ENCODE results near the gene ACSM5. TPM values are rescaled to one million over a fixed set of nuclear protein-coding genes. Genes with fewer than 3 reads are reported as not detected.
"Not testable (repeated sequence)": the region's sequence is repeated elsewhere in the genome, so short reads cannot be mapped to it uniquely, and the experiment has no call there.

Gene ACSM5
- polyA plus RNA-seq, 5 donors, result 0.36 to 0.80 (median 0.74) TPM

DNA sequence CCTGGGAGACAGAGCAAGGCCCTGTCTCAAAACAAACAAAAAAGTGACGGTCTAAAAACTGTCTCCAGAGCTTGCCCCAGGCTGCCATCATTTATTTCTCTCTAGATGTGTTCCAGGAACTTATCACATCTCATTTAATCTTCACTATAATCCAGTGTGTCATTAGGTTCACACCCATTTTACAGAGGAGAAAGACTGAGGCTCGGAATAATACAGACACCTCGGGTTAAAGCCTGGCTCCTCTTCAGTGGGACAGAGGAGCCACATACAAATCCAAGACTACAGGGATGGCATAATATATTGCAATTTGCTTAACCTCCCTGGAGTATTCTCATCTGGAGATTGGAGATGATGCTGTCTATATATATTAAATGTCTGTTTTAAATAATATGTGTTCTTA is 10.7 kb upstream of the ACSM5 start:
- DNase-seq, result no peak

- DNase-seq, result no peak
Observed at GRCh38 chr16:20399185-20399584, 10.1 kb upstream of the ACSM5 start.

GRCh38 chr16:20401066-20401465 is 8.3 kb upstream of the ACSM5 start:
- no peak for DNase-seq

DNA sequence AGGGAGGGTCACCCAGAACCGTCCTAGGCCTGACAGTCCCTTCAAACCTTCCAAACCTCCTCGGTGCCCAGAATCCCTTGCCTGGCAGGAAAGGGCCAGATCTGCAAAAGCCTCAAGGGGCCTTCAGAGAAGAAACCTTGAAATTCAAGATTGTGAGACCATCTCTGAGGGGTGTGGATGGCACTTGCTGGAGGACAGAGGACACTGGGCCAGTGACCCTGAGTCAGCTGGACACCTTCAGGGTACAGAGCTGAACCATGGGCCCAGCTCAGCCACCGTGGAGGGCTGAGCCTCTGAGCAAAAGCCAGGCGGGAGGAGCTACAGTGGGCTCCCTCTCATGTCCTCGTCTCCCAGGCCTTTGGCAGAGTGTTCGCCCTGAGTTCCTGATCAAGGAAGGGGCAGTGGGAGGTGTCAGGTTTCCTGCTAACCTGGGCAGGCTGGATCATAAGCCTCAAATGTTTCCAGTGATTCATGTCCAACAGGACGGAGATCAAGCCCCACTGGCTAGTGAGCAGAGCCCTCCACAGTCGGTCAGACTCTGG is 7.8 kb upstream of the ACSM5 start:
- no peak for DNase-seq

DNA sequence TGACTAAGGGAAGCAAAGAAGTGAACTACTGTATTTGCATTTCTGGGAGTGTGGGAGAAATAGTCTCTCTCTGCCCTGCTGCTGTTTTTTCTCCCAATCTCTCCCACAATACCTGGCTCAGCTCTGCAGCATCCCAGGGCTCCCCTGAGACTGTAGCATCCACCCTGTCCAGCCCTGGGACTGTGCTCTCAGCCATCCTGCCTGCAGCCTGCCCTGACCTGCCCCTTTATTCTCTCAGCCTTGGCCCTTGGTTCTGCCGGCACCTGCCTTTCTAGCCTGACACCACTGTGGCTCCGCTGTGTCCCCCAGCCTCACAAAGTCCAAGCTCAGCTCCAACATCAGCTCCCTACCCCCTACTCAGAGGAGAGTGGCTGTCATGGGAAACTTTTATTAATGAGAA is 6.7 kb upstream of the ACSM5 start:
- DNase-seq, result no peak

DNA sequence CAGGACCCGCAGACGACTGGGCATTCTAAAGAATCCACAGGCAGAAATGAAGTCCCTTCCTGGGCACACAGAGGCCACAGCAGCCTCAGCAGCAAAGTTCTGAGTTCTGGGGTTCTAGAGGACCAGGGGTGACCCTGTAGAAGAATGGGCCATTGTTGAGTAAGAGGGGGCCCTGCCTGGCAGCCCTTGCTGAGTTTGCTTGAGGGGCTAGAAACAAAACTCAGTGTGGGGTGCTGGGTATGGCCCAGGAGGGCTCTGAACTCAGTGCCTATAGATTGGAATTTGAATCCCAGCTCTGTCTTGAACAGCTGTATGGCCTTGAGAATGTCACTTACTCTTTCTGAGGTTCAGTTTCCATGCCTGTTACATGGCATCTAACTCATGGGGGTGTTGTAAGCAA is 4.7 kb upstream of the ACSM5 start, which contains the start of gene PDILT:
PDILT (minus strand) TSS at position 101 of the 400 bp plus-strand sequence. CDS start 5,437 bp downstream, outside the sequence.
- DNase-seq, result no peak

- DNase-seq, result no peak
Observed at GRCh38 chr16:20410121-20410723, 888 bp downstream of the ACSM5 start.

GRCh38 chr16:20411055-20411454 is 1.7 kb downstream of the ACSM5 start:
- DNase-seq, result no peak

DNA sequence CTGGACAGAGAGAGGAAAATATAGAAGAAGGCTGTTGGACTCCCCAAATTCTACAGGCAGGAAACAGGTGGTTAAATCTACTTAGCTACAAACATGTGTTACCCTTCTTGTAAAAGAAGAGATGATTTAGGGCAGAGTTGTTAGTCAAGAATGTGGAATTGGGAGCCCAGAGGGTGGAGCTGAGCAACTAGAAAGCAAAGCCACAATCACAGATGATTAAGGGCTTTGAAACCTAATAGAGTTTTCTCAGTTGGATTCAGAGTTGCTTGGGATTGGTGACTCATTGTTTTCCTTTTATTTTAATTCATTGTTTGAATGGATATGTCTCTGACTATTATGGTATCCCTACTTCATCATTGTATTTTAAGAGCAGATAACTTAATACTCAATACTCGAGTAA is 6.2 kb downstream of the ACSM5 start:
- no peak for DNase-seq

DNA sequence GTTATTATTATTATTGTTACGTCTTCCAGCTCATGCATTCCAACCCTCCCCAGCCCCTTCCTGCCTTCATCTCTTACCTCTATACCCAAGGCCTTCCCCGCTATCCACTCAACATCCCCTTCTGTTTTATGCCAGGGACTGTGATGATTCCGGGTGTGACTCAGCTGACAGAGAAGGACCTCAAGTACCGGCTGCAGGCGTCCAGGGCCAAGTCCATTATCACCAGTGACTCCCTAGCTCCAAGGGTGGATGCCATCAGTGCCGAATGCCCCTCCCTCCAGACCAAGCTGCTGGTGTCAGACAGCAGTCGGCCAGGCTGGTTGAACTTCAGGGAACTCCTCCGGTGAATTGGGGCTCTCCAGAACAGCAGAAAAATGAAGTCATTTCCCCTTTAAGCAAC is 9.8 kb downstream of the ACSM5 start:
- DNase-seq, result not testable (repeated sequence)

DNA sequence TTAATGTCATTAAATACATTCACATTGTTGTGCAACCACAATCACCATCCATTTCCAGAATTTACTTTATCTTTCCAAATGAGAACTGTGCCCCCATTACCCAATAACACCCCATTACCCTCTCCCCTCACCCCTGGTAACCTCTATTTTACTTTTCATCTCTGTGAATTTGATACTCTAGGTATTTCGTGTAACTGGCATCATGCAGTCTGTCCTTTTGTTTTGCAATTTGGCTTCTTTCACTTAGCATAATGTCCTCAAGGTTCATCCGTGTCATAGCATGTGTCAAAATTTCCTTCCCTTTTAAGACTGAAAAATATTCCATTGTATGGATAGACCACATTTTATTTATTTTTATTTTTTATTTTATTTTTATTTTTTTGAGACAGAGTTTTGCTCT is 12.4 kb downstream of the ACSM5 start:
- DNase-seq, result not testable (repeated sequence)

GRCh38 chr16:20423772-20424128 is 14.4 kb downstream of the ACSM5 start:
- DNase-seq, result not testable (repeated sequence)

- no peak for DNase-seq
Observed at GRCh38 chr16:20424129-20424866, 15.0 kb downstream of the ACSM5 start.

GRCh38 chr16:20427401-20427797 is 18.1 kb downstream of the ACSM5 start:
- DNase-seq, result not testable (repeated sequence)

GRCh38 chr16:20429499-20429898 is 20.2 kb downstream of the ACSM5 start:
- DNase-seq, result not testable (repeated sequence)

DNA sequence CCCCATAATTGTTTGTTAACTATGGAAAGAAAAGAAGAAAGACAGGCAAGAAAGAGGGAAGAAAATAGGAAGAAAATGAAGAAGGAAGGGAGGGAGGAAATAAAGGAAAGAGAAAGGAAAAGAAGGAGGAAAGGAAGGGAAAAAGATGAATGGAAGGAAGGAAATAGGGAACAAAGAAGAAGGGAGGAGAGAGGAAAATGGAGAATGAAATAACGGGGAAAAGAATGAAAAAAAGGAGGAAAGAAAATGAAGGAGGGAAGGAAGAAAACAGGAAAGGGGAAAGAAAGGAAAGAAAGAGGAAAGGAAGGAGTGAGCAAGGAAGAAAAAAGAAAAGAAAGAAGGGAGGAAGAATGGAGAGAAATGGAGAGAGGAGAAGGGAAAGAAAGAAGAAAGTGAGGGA is 21.1 kb downstream of the ACSM5 start:
- not testable (repeated sequence) for DNase-seq

DNA sequence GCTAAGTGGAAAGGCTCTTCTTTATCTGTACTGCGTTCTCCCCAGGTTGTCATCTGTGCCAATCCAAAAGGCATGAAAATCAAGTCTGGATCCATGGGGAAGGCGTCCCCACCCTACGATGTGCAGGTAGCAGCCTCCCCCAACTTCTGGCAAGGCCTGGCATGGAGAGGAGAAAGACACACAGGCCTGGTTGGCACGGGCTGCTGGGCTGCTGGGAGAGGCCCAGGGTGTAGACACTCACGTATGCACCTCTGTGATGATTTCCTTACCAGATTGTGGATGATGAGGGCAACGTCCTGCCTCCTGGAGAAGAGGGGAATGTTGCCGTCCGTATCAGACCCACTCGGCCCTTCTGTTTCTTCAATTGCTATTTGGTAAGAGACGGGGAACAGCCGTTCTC is 21.6 kb downstream of the ACSM5 start:
- no peak for DNase-seq

DNA sequence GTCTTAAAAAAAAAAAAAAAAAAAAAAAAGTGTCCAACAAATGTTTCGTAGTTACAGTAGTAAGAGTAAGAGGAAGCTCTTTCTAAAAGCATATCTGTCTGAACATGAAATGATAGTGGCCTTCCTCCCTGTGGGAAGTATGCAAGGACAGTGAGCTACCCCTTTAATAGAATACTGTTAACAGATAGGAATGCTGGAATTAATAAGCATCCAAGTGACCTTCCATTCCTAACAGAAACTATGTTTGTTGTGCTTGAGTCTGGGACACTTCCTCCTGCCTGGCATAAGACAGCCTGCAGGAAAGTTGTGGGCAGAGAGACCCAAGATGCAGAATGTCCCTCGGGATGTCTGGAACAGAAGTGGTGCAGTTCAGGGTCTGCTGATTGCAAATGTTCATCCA is 29.6 kb downstream of the ACSM5 start:
- DNase-seq, result not testable (repeated sequence)

DNA sequence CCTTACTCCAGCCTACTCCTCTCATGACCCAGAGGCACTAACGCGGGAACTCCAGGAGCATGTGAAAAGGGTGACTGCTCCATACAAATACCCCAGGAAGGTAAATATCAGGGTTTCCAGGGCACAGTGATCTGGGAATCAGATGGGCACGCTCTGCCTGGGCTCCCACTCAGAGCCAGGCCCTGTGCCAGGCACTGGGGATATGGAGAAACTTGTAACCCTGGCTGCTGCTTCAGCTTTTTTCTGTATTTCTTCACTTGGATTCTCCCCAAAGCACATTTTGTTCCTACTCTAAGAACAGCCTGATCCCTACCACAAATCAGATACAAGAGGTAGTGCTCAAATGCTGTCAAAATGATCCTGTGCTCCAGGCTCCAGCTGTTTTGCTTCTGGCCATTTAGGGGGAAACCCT is 30.5 kb downstream of the ACSM5 start:
- peak; percentile 3 to 32 for DNase-seq

DNA sequence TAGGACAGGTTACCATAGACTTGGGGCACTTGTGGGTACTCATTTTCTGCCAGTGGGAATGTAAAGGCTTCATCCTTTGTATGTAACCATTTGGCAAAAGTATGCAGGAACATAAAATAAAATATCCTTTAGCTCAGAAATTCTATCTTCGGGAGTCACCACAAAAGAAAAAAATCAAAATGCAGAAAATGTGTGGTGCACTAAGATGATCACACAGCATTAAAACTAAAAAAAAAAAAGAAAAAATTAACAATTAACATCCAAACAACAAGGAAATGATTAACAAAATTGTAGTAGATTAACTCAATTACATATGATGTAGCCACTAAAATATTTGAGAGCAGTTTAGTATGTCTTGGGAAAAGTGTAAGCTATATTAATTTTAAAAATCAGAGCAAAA is 31.4 kb downstream of the ACSM5 start:
- DNase-seq, result not testable (repeated sequence)

DNA sequence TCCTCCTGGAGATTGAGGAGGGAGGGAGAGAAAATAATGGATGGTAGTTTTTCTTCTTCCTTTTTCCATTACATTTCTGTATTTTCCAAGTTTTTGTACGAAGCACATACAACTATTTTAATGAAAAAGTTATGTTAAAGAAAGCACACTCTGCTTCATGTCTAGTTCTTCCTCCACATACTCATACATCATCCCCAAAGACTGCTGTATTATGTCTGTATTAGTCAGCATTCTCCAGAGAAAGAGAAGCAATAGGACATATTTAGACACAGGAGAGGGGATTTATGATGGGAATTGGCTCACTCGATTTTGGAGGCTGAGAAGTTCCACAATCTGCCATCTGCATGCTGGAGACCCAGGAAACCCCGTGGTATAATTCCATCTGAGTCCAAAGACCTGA is 31.9 kb downstream of the ACSM5 start:
- DNase-seq, result peak in 1 of 2 donors; percentile 2

GRCh38 chr16:20441859-20442258 is 32.5 kb downstream of the ACSM5 start:
- not testable (repeated sequence) for DNase-seq

Measured in right lung (tissue), 5 donors.